Subcutaneous abdominal adipose tissue (tissue), 5 donors: ENCODE results near the gene RASGEF1B.

Experiments used
- H3K27ac ChIP-seq: one replicate; pipeline ENCODE4 v1.7.0; 2013; ENCODE audit warnings: low read depth, mild to moderate bottlenecking, inconsistent platforms, low read length, moderate library complexity
- H3K27me3 ChIP-seq, 5 donors: one replicate each; pipeline ENCODE4 v1.7.0; 2013; ENCODE audit warnings: low read length in 5 of 5, inconsistent platforms in 1 of 5; ENCODE audit not compliant: control insufficient read depth in 5 of 5, insufficient read depth in 4 of 5
- H3K36me3 ChIP-seq, 5 donors: one replicate each; pipeline ENCODE4 v1.7.0; 2013; ENCODE audit warnings: low read length in 5 of 5; ENCODE audit not compliant: control insufficient read depth in 5 of 5, insufficient read depth in 5 of 5
- H3K4me1 ChIP-seq, 5 donors: one replicate each; pipeline ENCODE4 v1.7.0; 2013; ENCODE audit warnings: low read length in 5 of 5, mild to moderate bottlenecking in 3 of 5, moderate library complexity in 1 of 5; ENCODE audit not compliant: control insufficient read depth in 5 of 5, insufficient read depth in 5 of 5
- H3K4me3 ChIP-seq, 5 donors: one replicate each; pipeline ENCODE4 v1.7.0; 2013; ENCODE audit warnings: low read length in 5 of 5, low read depth in 1 of 5
- H3K9ac ChIP-seq, 5 donors: one replicate each; pipeline ENCODE4 v1.7.0; 2013; ENCODE audit warnings: low read length in 5 of 5, mild to moderate bottlenecking in 4 of 5, moderate library complexity in 3 of 5
- H3K9me3 ChIP-seq, 5 donors: one replicate each; pipeline ENCODE4 v1.7.0; 2013; ENCODE audit warnings: low read length in 5 of 5; ENCODE audit not compliant: control insufficient read depth in 5 of 5
- donor health status: healthy.
- donor health status: healthy.
- donor health status: healthy.
- donor health status: healthy.
- donor health status: healthy.

Gene RASGEF1B

GRCh38 chr4:81509191-81509590 is 37.5 kb upstream of the RASGEF1B start:
- H3K4me3 ChIP-seq = no peak overlapping the region
- H3K27me3 ChIP-seq = no peaks in the 10 kb centered on the region
- H3K36me3 ChIP-seq = no peaks in the 10 kb centered on the region
- no peak overlapping the region for H3K27ac ChIP-seq
- peaks cover 12 to 49% (median 43%) of the 10 kb centered on the region in 5 donors for H3K4me1 ChIP-seq
- H3K9ac ChIP-seq = no peak overlapping the region
- H3K9me3 ChIP-seq = no peaks in the 10 kb centered on the region

DNA sequence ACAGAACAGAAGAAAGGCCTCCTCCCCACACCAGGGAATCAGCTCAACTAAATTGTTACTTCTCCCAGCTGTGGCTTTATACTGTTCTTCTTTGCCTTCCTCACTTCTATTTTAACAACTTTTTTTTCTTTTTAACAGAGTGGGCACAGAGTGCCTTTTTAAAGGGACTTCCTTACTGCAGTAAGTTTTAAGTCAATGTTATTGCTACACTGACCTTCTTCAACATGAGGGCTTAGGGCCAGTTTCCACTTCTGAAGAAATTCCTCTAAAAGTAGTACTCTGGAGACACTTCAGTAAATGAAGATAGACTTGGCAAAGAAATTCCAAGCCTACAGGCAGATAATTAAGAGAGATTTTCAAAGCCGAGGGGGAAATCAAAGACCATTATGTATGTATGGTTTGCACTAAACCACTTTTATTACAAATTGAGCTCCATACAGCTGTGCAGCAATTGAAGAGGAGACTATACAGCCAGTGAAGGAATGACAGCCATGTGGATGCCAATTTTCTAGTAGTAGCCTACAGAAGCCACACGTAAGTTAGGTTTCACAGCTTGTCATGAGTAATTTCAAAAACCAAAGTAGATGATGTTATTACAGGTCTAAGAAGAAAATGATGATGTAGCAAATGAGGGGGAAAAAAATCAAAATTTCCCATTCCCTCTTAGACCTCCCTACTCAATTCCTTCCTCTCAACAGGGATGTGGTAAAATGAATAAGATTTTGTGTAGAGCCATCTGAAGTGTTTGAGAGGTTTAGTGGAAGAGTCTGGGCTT is 36.9 kb upstream of the RASGEF1B start:
- peaks cover 12 to 52% (median 44%) of the 10 kb centered on the region in 5 donors for H3K4me1 ChIP-seq
- H3K9ac ChIP-seq = no peak overlapping the region
- H3K4me3 ChIP-seq = no peak overlapping the region
- no peak overlapping the region for H3K27ac ChIP-seq
- H3K27me3 ChIP-seq = no peaks in the 10 kb centered on the region
- no peaks in the 10 kb centered on the region for H3K9me3 ChIP-seq
- H3K36me3 ChIP-seq = no peaks in the 10 kb centered on the region

DNA sequence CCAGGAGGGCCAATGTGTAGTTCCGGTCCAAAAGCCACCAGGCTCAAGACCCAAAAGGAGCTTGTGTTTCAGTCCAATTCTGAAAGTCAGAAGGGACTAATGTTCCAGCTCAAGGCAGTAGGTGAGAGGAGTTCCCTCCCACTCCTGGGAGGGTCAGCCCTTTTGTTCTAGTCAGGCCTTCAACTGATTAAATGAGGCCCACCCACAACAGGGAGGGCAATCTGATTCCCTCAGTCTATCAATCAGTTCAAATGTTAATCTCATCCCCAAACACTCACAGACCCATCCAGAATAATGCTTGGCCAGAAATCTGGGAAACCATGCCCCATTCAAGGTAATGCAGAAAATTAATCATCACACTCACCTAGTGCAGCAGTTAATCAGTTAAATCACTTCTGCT is 35.8 kb upstream of the RASGEF1B start:
- Histone ChIP-seq H3K4me3 (no peak overlapping the region), H3K36me3 (no peaks in the 10 kb centered on the region), H3K27me3 (no peaks in the 10 kb centered on the region), H3K9ac (no peak overlapping the region), H3K9me3 (no peaks in the 10 kb centered on the region), H3K4me1 (peaks cover 12 to 53% (median 44%) of the 10 kb centered on the region in 5 donors), H3K27ac (no peak overlapping the region)

GRCh38 chr4:81506731-81507130 is 35.0 kb upstream of the RASGEF1B start:
- no peaks in the 10 kb centered on the region for H3K9me3 ChIP-seq
- no peak overlapping the region for H3K27ac ChIP-seq
- peaks cover 12 to 53% (median 44%) of the 10 kb centered on the region in 5 donors for H3K4me1 ChIP-seq
- no peak overlapping the region for H3K9ac ChIP-seq
- H3K4me3 ChIP-seq = no peak overlapping the region
- H3K27me3 ChIP-seq = no peaks in the 10 kb centered on the region
- H3K36me3 ChIP-seq = no peaks in the 10 kb centered on the region

DNA sequence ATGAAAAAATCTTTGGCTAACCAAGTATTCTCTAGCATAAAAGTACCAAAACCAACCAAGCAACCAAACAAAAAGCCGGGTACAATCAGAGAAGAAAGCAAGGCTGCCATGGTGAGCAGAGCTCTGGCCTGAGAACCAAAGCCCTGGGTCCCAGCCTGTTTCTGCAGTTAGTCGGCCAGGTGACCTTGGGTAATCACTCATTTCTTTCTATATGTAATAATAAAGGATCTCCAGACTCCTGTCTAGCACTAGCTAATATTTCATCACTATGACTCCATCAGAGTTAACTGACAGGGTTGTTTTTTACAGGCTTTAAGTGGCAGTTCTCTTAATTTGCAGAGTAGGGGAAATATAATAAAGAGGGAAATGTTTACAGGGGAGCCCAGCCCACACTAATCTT is 34.0 kb upstream of the RASGEF1B start:
- Histone ChIP-seq H3K4me3 (peak overlapping the region in 4 of 5 donors; percentile 8 to 50 (median 36)), H3K4me1 (peaks cover 12 to 53% (median 44%) of the 10 kb centered on the region in 5 donors), H3K27ac (peak overlapping the region; percentile 84), H3K9ac (peak overlapping the region in 4 of 5 donors; percentile 8 to 31 (median 20)), H3K36me3 (no peaks in the 10 kb centered on the region), H3K27me3 (no peaks in the 10 kb centered on the region), H3K9me3 (no peaks in the 10 kb centered on the region)

DNA sequence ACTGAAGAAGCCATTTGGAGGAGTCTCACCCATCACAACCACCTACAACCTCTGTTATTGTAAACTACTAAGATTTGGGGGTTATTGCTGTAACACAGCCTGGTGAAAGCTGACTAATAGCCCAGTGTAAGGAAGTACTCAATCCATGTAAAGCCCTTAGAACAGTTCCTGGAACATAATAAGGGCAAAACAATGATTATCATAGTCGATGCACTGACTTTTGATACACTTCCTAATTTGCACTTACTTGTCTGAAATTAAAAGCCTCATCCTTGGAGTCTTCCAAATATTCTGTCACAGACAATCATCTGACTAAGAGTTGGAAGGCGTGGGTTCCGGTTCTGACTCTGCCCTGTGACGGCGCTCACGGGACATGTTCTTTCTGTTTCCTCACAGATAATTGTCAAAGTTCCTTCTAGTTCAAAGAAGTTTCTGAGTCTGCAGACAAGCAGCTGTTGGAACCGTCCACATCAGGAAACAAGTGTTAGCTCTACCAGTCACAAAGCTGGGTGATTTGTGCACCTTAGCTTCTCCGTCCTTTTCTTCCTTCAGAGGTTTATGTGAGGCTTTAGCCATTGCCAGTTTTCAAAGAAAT is 33.4 kb upstream of the RASGEF1B start:
- no peaks in the 10 kb centered on the region for H3K27me3 ChIP-seq
- peaks cover 12 to 56% (median 44%) of the 10 kb centered on the region in 5 donors for H3K4me1 ChIP-seq
- peak overlapping the region in 3 of 5 donors; percentile 8 to 31 (median 22) for H3K9ac ChIP-seq
- H3K9me3 ChIP-seq = no peaks in the 10 kb centered on the region
- no peaks in the 10 kb centered on the region for H3K36me3 ChIP-seq
- peak overlapping the region; percentile 84 for H3K27ac ChIP-seq
- H3K4me3 ChIP-seq = peak overlapping the region in 4 of 5 donors; percentile 8 to 50 (median 36)

GRCh38 chr4:81504112-81505003 is 32.7 kb upstream of the RASGEF1B start:
- peaks cover 12 to 54% (median 43%) of the 10 kb centered on the region in 5 donors for H3K4me1 ChIP-seq
- H3K9ac ChIP-seq = peak overlapping the region in 1 of 5 donors; percentile 38
- peak overlapping the region; percentile 84 for H3K27ac ChIP-seq
- no peaks in the 10 kb centered on the region for H3K36me3 ChIP-seq
- H3K27me3 ChIP-seq = no peaks in the 10 kb centered on the region
- no peaks in the 10 kb centered on the region for H3K9me3 ChIP-seq
- peak overlapping the region in 3 of 5 donors; percentile 7 to 50 (median 35) for H3K4me3 ChIP-seq

DNA sequence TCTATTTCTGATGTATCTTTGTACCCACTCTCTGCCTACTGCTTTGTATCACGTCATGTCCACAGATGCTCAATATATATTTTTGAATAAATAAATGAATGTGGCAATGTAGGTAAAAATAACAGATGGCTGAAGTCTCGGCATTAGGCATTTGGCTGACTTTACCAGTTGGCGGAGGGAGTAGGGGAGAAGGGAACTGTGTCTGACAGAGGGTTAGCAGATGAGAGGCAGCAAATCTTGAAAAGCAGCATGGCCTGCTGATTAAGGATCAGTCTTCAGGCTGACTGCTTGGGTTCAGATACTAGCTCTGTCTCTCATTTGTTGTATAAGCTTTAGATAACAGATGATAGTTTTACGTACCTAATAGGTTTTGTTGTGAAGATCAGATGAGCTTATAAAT is 31.9 kb upstream of the RASGEF1B start:
- no peak overlapping the region for H3K4me3 ChIP-seq

GRCh38 chr4:81502564-81502963 is 30.9 kb upstream of the RASGEF1B start:
- Histone ChIP-seq H3K9me3 (no peaks in the 10 kb centered on the region), H3K4me1 (peaks cover 11 to 37% (median 29%) of the 10 kb centered on the region in 5 donors), H3K27ac (no peak overlapping the region), H3K9ac (no peak overlapping the region), H3K36me3 (no peaks in the 10 kb centered on the region), H3K27me3 (no peaks in the 10 kb centered on the region), H3K4me3 (no peak overlapping the region)

More for the DNA sequence above, 31.9 kb upstream of the RASGEF1B start:
- no peaks in the 10 kb centered on the region for H3K9me3 ChIP-seq
- H3K36me3 ChIP-seq = no peaks in the 10 kb centered on the region
- no peaks in the 10 kb centered on the region for H3K27me3 ChIP-seq
- no peak overlapping the region for H3K9ac ChIP-seq
- H3K27ac ChIP-seq = peak overlapping the region; percentile 84
- peaks cover 11 to 46% (median 35%) of the 10 kb centered on the region in 5 donors for H3K4me1 ChIP-seq
